Psoas muscle (tissue), 8 donors: ENCODE measurements around the gene TOGARAM2. TPM values are rescaled to one million over a fixed set of nuclear protein-coding genes. Genes with fewer than 3 reads are reported as not detected.

Source experiments
- ATAC-seq, 4 donors: fragments of 200-7000 bp; cut with Tn5 transposase; one replicate each; pipeline ENCODE4 v1.9.1; 2020; ENCODE audit warnings: moderate library complexity in 3 of 4, mild to moderate bottlenecking in 2 of 4
- DNase-seq, 2 donors: peaks; one replicate each; pipeline ENCODE4 v3.0.0-alpha.2; 2020
- H3K27ac ChIP-seq: fragments of 200-600 bp; one replicate; pipeline ENCODE4 v1.8.0; 2022
- H3K27me3 ChIP-seq, 3 donors: fragments of 200-600 bp in 1 of 3; one replicate each; pipeline versions ENCODE4 v1.6.1 to v1.8.0; 2013 to 2022; ENCODE audit warnings: low read length in 2 of 3, mild to moderate bottlenecking in 2 of 3, moderate library complexity in 1 of 3; ENCODE audit not compliant: insufficient read depth in 3 of 3
- H3K36me3 ChIP-seq, 2 donors: fragments of 200-600 bp in 1 of 2; one replicate each; pipeline versions ENCODE4 v1.6.1 to v1.8.0; 2013 to 2022; ENCODE audit warnings: low read depth in 1 of 2, mild to moderate bottlenecking in 1 of 2, moderate library complexity in 1 of 2; ENCODE audit not compliant: insufficient read depth in 1 of 2
- H3K4me1 ChIP-seq: fragments of 200-600 bp; one replicate; pipeline ENCODE4 v1.8.0; 2022
- H3K4me3 ChIP-seq: fragments of 200-600 bp; one replicate; pipeline ENCODE4 v1.8.0; 2022; ENCODE audit warnings: mild to moderate bottlenecking
- H3K9me3 ChIP-seq: fragments of 200-600 bp; one replicate; pipeline ENCODE4 v1.8.0; 2022
- CTCF ChIP-seq: fragments of 200-600 bp; IDR thresholded peaks from one replicate; pipeline ENCODE4 v1.8.0; 2022; ENCODE audit warnings: antibody characterized with exemption
- WGBS, 3 donors: extraction: QIAGEN DNeasy Blood & Tissue Kit; methylation state at CpG; one replicate each; pipeline versions ENCODE4 v1.1.6 to v1.1.7; 2013; 5-methylcytosine and 5-hydroxymethylcytosine counted together
- intact Hi-C, 2 donors: fragments of 100-400 bp; cut with DNase I; formaldehyde crosslinking; loops; one replicate each; pipeline versions ENCODE4 v1.11.0 to v1.14.2; 2022
- polyA plus RNA-seq, 3 donors: library from polyadenylated mRNA; stranded (reverse); fragments of 200-250 nt; gene quantifications; one replicate each; pipeline ENCODE4 v1.2.3, GENCODE V29; 2013
- total RNA-seq, 4 donors: library from RNA; stranded (reverse); fragmentation: NEBNext Ultra II Directional in 2 of 4; extraction: Animal tissue kit (Norgen Biotek cat#: 25700) in 2 of 4; gene quantifications; one replicate each; pipeline versions ENCODE4 v1.2.1 to v1.2.4, GENCODE V29; 2021 to 2023
- donor health status: healthy with polysubstance abuse.
- donor health status: DM: no; HTN: no; CAD: no; lungs with moderate emphysema.
- donor health status: Bipolar disorder and iron deficiency.
- donor health status: healthy.
- donor health status: DM: yes; HTN: yes; CAD: no.
- donor health status: DM: no; HTN: no; CAD: no.
- donor health status: DM: no; HTN: no; CAD: no.
- donor health status: DM: yes; HTN: yes; CAD: no.

TOGARAM2 gene
- total and polyA plus RNA-seq, 7 donors, result 2.2 to 98.4 (median 28.6) TPM

DNA sequence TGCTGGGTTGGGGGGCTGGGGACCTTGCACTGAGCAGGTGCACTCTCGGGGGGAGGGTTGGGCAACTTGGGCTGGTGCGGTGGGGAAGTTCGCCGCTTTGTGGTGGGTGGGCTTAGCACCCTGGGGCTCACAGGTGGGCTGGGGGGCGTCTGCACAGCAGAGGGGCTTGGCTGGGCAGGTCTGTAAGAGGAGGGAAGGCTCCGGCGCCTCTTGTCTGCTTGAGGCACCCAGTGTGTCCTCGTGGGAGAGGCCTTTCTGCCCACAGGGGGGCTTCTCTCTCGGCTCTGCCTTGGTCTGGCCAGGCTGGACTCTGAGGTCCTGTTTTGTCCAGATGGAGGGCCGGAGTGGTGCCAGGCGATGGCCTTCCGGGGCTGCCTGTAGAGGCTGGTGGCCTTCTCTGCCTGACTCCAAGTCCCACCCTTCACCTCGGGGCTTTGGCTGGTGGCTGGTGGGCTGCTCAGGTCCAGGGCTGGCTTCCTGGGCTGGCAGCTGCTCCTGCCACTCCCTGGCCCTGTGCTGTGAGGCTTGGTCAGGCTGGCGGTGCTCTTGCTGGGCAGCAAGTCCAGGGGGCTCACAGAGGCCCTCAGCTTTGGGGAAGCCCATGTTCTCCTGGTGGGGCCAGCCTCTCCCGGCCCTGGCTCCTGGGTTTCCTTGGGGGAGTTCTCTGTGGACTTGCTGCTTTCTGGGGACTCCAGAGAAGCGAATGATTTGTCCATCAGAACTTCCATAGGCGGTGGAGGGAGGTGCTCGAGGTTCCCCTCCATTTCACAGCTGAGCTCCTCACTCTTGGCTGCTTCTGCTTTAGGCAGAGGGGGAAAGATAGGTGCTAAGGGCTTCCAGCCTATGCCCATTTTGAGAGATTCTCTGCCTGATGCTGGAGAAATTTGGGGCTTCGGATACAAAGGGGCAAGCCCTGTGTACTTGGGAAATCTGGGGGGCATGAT, 90.2 kb downstream of the TOGARAM2 start:
- H3K27ac ChIP-seq, result no peak overlapping the region
- no peaks in the 10 kb centered on the region for H3K27me3 ChIP-seq

DNA sequence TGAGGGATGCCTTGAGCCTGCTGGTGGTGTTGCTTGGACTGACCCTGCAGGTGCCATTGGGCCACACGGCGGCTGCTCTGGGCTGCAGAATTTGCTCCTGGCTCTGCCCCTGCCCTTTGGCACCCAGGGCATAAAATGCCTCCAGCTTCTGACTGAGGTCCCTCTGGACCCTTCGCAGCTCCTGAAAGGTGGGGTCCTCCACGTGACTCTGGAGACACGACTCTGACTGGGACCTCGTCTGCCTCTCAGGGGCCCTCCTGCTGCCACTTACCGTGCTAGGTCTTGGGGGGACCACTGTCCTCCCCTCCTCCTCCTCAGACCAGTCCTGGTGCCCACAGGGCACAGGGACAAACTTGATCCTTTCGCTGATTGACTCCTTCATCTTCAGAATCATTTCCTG, 91.2 kb downstream of the TOGARAM2 start:
- Histone ChIP-seq H3K4me3 (no peak overlapping the region), H3K27ac (no peak overlapping the region), H3K36me3 (no peaks in the 10 kb centered on the region), H3K27me3 (no peaks in the 10 kb centered on the region), H3K9me3 (no peaks in the 10 kb centered on the region), H3K4me1 (no peaks in the 10 kb centered on the region)
- ATAC-seq (no peak), DNase-seq (no peak)
- WGBS, 3 donors, result 87 to 97% (median 91%) methylated on average over 8 of the region's 8 CpGs
- TF ChIP-seq CTCF, result no peak
- intact Hi-C loops, result no loop called here

More for the DNA sequence above, 90.2 kb downstream of the TOGARAM2 start:
- 81 to 86% (median 82%) methylated on average over 18 to 19 of the region's 19 CpGs for WGBS, 3 donors
- TF ChIP-seq CTCF, result no peak
- no peaks in the 10 kb centered on the region for H3K4me1 ChIP-seq
- intact Hi-C loops, result no loop called here
- DNase-seq, result no peak
- no peaks in the 10 kb centered on the region for H3K36me3 ChIP-seq
- H3K9me3 ChIP-seq, result no peaks in the 10 kb centered on the region
- no peak for ATAC-seq
- no peak overlapping the region for H3K4me3 ChIP-seq

GRCh38 chr2:29072971-29073725, 92.0 kb downstream of the TOGARAM2 start:
- Histone ChIP-seq H3K27me3 (no peaks in the 10 kb centered on the region), H3K36me3 (no peaks in the 10 kb centered on the region), H3K4me1 (no peaks in the 10 kb centered on the region), H3K4me3 (no peak overlapping the region), H3K27ac (no peak overlapping the region), H3K9me3 (no peaks in the 10 kb centered on the region)
- ATAC-seq, result no peak
- intact Hi-C loops, result no loop called here
- DNase-seq, result no peak
- no peak for TF ChIP-seq CTCF
- 83 to 86% (median 84%) methylated on average over 12 of the region's 12 CpGs for WGBS, 3 donors

GRCh38 chr2:29073933-29074332, 92.8 kb downstream of the TOGARAM2 start:
- Histone ChIP-seq H3K9me3 (peaks cover 3% of the 10 kb centered on the region), H3K4me1 (no peaks in the 10 kb centered on the region), H3K27ac (no peak overlapping the region), H3K4me3 (no peak overlapping the region), H3K27me3 (peaks cover 0 to 1% (median 0%) of the 10 kb centered on the region in 3 donors), H3K36me3 (no peaks in the 10 kb centered on the region)
- ATAC-seq (no peak), DNase-seq (no peak)
- no peak for TF ChIP-seq CTCF
- intact Hi-C loops, result no loop called here
- WGBS, 3 donors, result 54 to 67% (median 66%) methylated on average over 4 of the region's 4 CpGs
